ENCODE results near the gene ELAVL2. TPM values are rescaled to one million over a fixed set of nuclear protein-coding genes. Genes with fewer than 3 reads are reported as not detected.
A peak's percentile ranks its signal among the peaks of the same experiment; 100 is the strongest.

The ELAVL2 gene
- total RNA-seq, 1 donor from 2014 or later = 384 TPM

- Mint-ChIP-seq H3K27ac (ENCODE audit: unreplicated experiment) (peak overlapping the region; percentile 35), H3K4me1 (ENCODE audit: low read depth, unreplicated experiment) (peaks cover 37% of the 10 kb centered on the region), H3K4me3 (ENCODE audit: unreplicated experiment) (peak overlapping the region; percentile 31), H3K27me3 (ENCODE audit: unreplicated experiment) (peaks cover 21% of the 10 kb centered on the region), H3K36me3 (ENCODE audit: unreplicated experiment) (peaks cover 9% of the 10 kb centered on the region), H3K9me3 (ENCODE audit: unreplicated experiment) (peaks cover 40% of the 10 kb centered on the region)
- DNase-seq = no peak
- no peak for TF ChIP-seq CTCF (IDR thresholded peaks at IDR 0.05; ENCODE audit: partially characterized antibody, unreplicated experiment)
These were observed 143.7 kb downstream of the ELAVL2 start for GRCh38 chr9:23682352-23682751.

- TF ChIP-seq CTCF (IDR thresholded peaks at IDR 0.05; ENCODE audit: partially characterized antibody, unreplicated experiment) = no peak
- H3K4me1 Mint-ChIP-seq (ENCODE audit: low read depth, unreplicated experiment) = peaks cover 45% of the 10 kb centered on the region
- no peak for DNase-seq
- peaks cover 28% of the 10 kb centered on the region for H3K27me3 Mint-ChIP-seq (ENCODE audit: unreplicated experiment)
- H3K4me3 Mint-ChIP-seq (ENCODE audit: unreplicated experiment) = no peak overlapping the region
- no peak overlapping the region for H3K27ac Mint-ChIP-seq (ENCODE audit: unreplicated experiment)
- H3K36me3 Mint-ChIP-seq (ENCODE audit: unreplicated experiment) = peaks cover 27% of the 10 kb centered on the region
- H3K9me3 Mint-ChIP-seq (ENCODE audit: unreplicated experiment) = peaks cover 38% of the 10 kb centered on the region
These were observed 148.6 kb downstream of the ELAVL2 start for GRCh38 chr9:23677446-23677845.

- Mint-ChIP-seq H3K9me3 (ENCODE audit: unreplicated experiment) (peaks cover 48% of the 10 kb centered on the region), H3K4me3 (ENCODE audit: unreplicated experiment) (no peak overlapping the region), H3K4me1 (ENCODE audit: low read depth, unreplicated experiment) (peaks cover 52% of the 10 kb centered on the region), H3K27ac (ENCODE audit: unreplicated experiment) (peak overlapping the region; percentile 19), H3K27me3 (ENCODE audit: unreplicated experiment) (peaks cover 36% of the 10 kb centered on the region), H3K36me3 (ENCODE audit: unreplicated experiment) (peaks cover 48% of the 10 kb centered on the region)
- no peak for TF ChIP-seq CTCF (IDR thresholded peaks at IDR 0.05; ENCODE audit: partially characterized antibody, unreplicated experiment)
- no peak for DNase-seq
These were observed 151.9 kb downstream of the ELAVL2 start for GRCh38 chr9:23674016-23674585.

GRCh38 chr9:23672151-23672550 lies 153.9 kb downstream of the ELAVL2 start:
- peaks cover 61% of the 10 kb centered on the region for H3K9me3 Mint-ChIP-seq (ENCODE audit: unreplicated experiment)
- no peak for DNase-seq
- no peak for TF ChIP-seq CTCF (IDR thresholded peaks at IDR 0.05; ENCODE audit: partially characterized antibody, unreplicated experiment)
- peaks cover 53% of the 10 kb centered on the region for H3K4me1 Mint-ChIP-seq (ENCODE audit: low read depth, unreplicated experiment)
- H3K27ac Mint-ChIP-seq (ENCODE audit: unreplicated experiment) = no peak overlapping the region
- peaks cover 56% of the 10 kb centered on the region for H3K36me3 Mint-ChIP-seq (ENCODE audit: unreplicated experiment)
- H3K4me3 Mint-ChIP-seq (ENCODE audit: unreplicated experiment) = no peak overlapping the region
- H3K27me3 Mint-ChIP-seq (ENCODE audit: unreplicated experiment) = peaks cover 40% of the 10 kb centered on the region

- Mint-ChIP-seq H3K27ac (ENCODE audit: unreplicated experiment) (peak overlapping the region; percentile 60), H3K36me3 (ENCODE audit: unreplicated experiment) (peaks cover 47% of the 10 kb centered on the region), H3K9me3 (ENCODE audit: unreplicated experiment) (peaks cover 65% of the 10 kb centered on the region), H3K4me1 (ENCODE audit: low read depth, unreplicated experiment) (peaks cover 40% of the 10 kb centered on the region), H3K4me3 (ENCODE audit: unreplicated experiment) (no peak overlapping the region), H3K27me3 (ENCODE audit: unreplicated experiment) (peaks cover 31% of the 10 kb centered on the region)
- no peak for TF ChIP-seq CTCF (IDR thresholded peaks at IDR 0.05; ENCODE audit: partially characterized antibody, unreplicated experiment)
- DNase-seq = no peak
These were observed 156.3 kb downstream of the ELAVL2 start for GRCh38 chr9:23669776-23670175.
